ENCODE data around the gene IGSF9. TPM values are rescaled to one million over a fixed set of nuclear protein-coding genes. Genes with fewer than 3 reads are reported as not detected.

IGSF9 gene
- total and polyA plus RNA-seq, 3 experiments from 2014 or later = 0.04 to 0.11 TPM; not detected in 1

- ChIA-PET POLR2A (interaction anchor here (0.6 kb wide), 1 partner anchor 9 kb away, joined by 3 read pairs; no protein-coding TSS in a partner anchor), CTCF (interaction anchor here (1.2 to 2.1 kb wide), 2 partner anchors 9 to 83 kb away, joined by 3 to 11 read pairs; no protein-coding TSS in a partner anchor)
- no peaks in the 10 kb centered on the region for H3K27me3 ChIP-seq (ENCODE audit: insufficient read depth, low read length, poor library complexity, severe bottlenecking)
- DNase-seq = peak in 2 of 5 donors; percentile 11 to 68
- Mint-ChIP-seq H3K27ac (no peak overlapping the region), H3K36me3 (peaks cover 0 to 2% (median 0%) of the 10 kb centered on the region in 3 donors), H3K9me3 (no peaks in the 10 kb centered on the region), H3K27me3 (peaks cover 0 to 1% of the 10 kb centered on the region in 2 donors), H3K4me1 (peaks cover 0 to under 1% (median 0%) of the 10 kb centered on the region in 3 donors), H3K4me3 (no peak overlapping the region)
- H3K4me1 ChIP-seq (ENCODE audit: insufficient read depth, low read length) = peaks cover 6% of the 10 kb centered on the region
- H3K9me3 ChIP-seq (ENCODE audit: low read length) = no peaks in the 10 kb centered on the region
- H3K36me3 ChIP-seq (ENCODE audit: insufficient read depth, low read length) = no peaks in the 10 kb centered on the region
- no peak overlapping the region for H3K4me3 ChIP-seq (ENCODE audit: low read length)
- H3K27ac ChIP-seq (ENCODE audit: low read depth, low read length) = no peak overlapping the region
Observed at GRCh38 chr1:159881622-159882526, 63.5 kb downstream of the IGSF9 start.

- H3K36me3 Mint-ChIP-seq = peaks cover 0 to 2% (median 0%) of the 10 kb centered on the region in 3 donors
- H3K27me3 Mint-ChIP-seq = peaks cover 0 to 4% of the 10 kb centered on the region in 2 donors
- peaks cover 6% of the 10 kb centered on the region for H3K4me1 ChIP-seq (ENCODE audit: insufficient read depth, low read length)
- no peak overlapping the region for H3K27ac Mint-ChIP-seq
- H3K9me3 Mint-ChIP-seq = no peaks in the 10 kb centered on the region
- H3K4me3 ChIP-seq (ENCODE audit: low read length) = no peak overlapping the region
- DNase-seq = no peak
- H3K27ac ChIP-seq (ENCODE audit: low read depth, low read length) = no peak overlapping the region
- CTCF ChIA-PET = interaction anchor here (1.7 to 2.1 kb wide), 2 partner anchors 10 to 12 kb away, joined by 4 to 11 read pairs; no protein-coding TSS in a partner anchor
- H3K9me3 ChIP-seq (ENCODE audit: low read length) = no peaks in the 10 kb centered on the region
- H3K4me3 Mint-ChIP-seq = no peak overlapping the region
- H3K27me3 ChIP-seq (ENCODE audit: insufficient read depth, low read length, poor library complexity, severe bottlenecking) = no peaks in the 10 kb centered on the region
- H3K4me1 Mint-ChIP-seq = no peaks in the 10 kb centered on the region
- POLR2A ChIA-PET = no interaction called here
- H3K36me3 ChIP-seq (ENCODE audit: insufficient read depth, low read length) = no peaks in the 10 kb centered on the region
Observed at GRCh38 chr1:159880430-159880829, 65.0 kb downstream of the IGSF9 start.

- CTCF ChIA-PET = interaction anchor here (1.7 to 2.1 kb wide), 2 partner anchors 11 to 12 kb away, joined by 4 to 11 read pairs; no protein-coding TSS in a partner anchor
- Histone ChIP-seq H3K27ac (ENCODE audit: low read depth, low read length) (no peak overlapping the region), H3K27me3 (ENCODE audit: insufficient read depth, low read length, poor library complexity, severe bottlenecking) (no peaks in the 10 kb centered on the region), H3K36me3 (ENCODE audit: insufficient read depth, low read length) (no peaks in the 10 kb centered on the region), H3K9me3 (ENCODE audit: low read length) (no peaks in the 10 kb centered on the region), H3K4me1 (ENCODE audit: insufficient read depth, low read length) (peaks cover 6% of the 10 kb centered on the region), H3K4me3 (ENCODE audit: low read length) (no peak overlapping the region)
- no peaks in the 10 kb centered on the region for H3K4me1 Mint-ChIP-seq
- no peak overlapping the region for H3K4me3 Mint-ChIP-seq
- H3K9me3 Mint-ChIP-seq = no peaks in the 10 kb centered on the region
- peaks cover 0 to 4% (median 0%) of the 10 kb centered on the region in 3 donors for H3K36me3 Mint-ChIP-seq
- peaks cover 0 to 4% of the 10 kb centered on the region in 2 donors for H3K27me3 Mint-ChIP-seq
- POLR2A ChIA-PET = no interaction called here
- no peak overlapping the region for H3K27ac Mint-ChIP-seq
- no peak for DNase-seq
Observed at GRCh38 chr1:159879977-159880376, 65.4 kb downstream of the IGSF9 start.

GRCh38 chr1:159879136-159879535 is 66.3 kb downstream of the IGSF9 start:
- no peak overlapping the region for H3K4me3 ChIP-seq (ENCODE audit: low read length)
- no peak overlapping the region for H3K27ac ChIP-seq (ENCODE audit: low read depth, low read length)
- Mint-ChIP-seq H3K27me3 (peaks cover 0 to 7% of the 10 kb centered on the region in 2 donors), H3K4me3 (no peak overlapping the region), H3K36me3 (peaks cover 0 to 7% (median 0%) of the 10 kb centered on the region in 3 donors), H3K9me3 (peaks cover 0 to 1% (median 0%) of the 10 kb centered on the region in 5 donors), H3K4me1 (no peaks in the 10 kb centered on the region), H3K27ac (no peak overlapping the region)
- no peaks in the 10 kb centered on the region for H3K9me3 ChIP-seq (ENCODE audit: low read length)
- ChIA-PET POLR2A (no interaction called here), CTCF (interaction anchor here (1.5 to 2.0 kb wide), 3 partner anchors 10 to 13 kb away, joined by 4 to 6 read pairs (median 4); no protein-coding TSS in a partner anchor)
- no peaks in the 10 kb centered on the region for H3K27me3 ChIP-seq (ENCODE audit: insufficient read depth, low read length, poor library complexity, severe bottlenecking)
- peaks cover 6% of the 10 kb centered on the region for H3K4me1 ChIP-seq (ENCODE audit: insufficient read depth, low read length)
- no peaks in the 10 kb centered on the region for H3K36me3 ChIP-seq (ENCODE audit: insufficient read depth, low read length)
- no peak for DNase-seq

- H3K27ac Mint-ChIP-seq = no peak overlapping the region
- POLR2A ChIA-PET = no interaction called here
- no peaks in the 10 kb centered on the region for H3K9me3 ChIP-seq (ENCODE audit: low read length)
Observed at GRCh38 chr1:159877695-159878444, 67.5 kb downstream of the IGSF9 start.

More at GRCh38 chr1:159877695-159878444, 67.5 kb downstream of the IGSF9 start:
- H3K27me3 ChIP-seq (ENCODE audit: insufficient read depth, low read length, poor library complexity, severe bottlenecking) = no peaks in the 10 kb centered on the region
- CTCF ChIA-PET = interaction anchor here (1.5 to 2.0 kb wide), 2 partner anchors 11 to 13 kb away, joined by 4 to 6 read pairs; no protein-coding TSS in a partner anchor
- peaks cover 0 to 10% of the 10 kb centered on the region in 2 donors for H3K27me3 Mint-ChIP-seq
- H3K4me1 ChIP-seq (ENCODE audit: insufficient read depth, low read length) = peaks cover 6% of the 10 kb centered on the region
- no peak overlapping the region for H3K4me3 Mint-ChIP-seq
- no peak overlapping the region for H3K27ac ChIP-seq (ENCODE audit: low read depth, low read length)
- no peaks in the 10 kb centered on the region for H3K4me1 Mint-ChIP-seq
- no peaks in the 10 kb centered on the region for H3K36me3 ChIP-seq (ENCODE audit: insufficient read depth, low read length)
- H3K4me3 ChIP-seq (ENCODE audit: low read length) = no peak overlapping the region
- peaks cover 0 to 7% (median 0%) of the 10 kb centered on the region in 3 donors for H3K36me3 Mint-ChIP-seq
- DNase-seq = no peak
- H3K9me3 Mint-ChIP-seq = peaks cover 0 to 1% (median 0%) of the 10 kb centered on the region in 5 donors

Other genes starting within 250 kb of the IGSF9 start
- not detected for gene CRP, start 231.0 kb downstream of the IGSF9 start, total RNA-seq
- not detected for gene CRP, start 231.0 kb downstream of the IGSF9 start, polyA plus RNA-seq
- 10 to 100 TPM; 35.5 to 38.1 TPM for gene DUSP23, start 164.7 kb downstream of the IGSF9 start, total RNA-seq
- 65.8 TPM for gene DUSP23, start 164.7 kb downstream of the IGSF9 start, polyA plus RNA-seq
- 1 to 10 TPM; 1.5 to 1.8 TPM for gene FCRL6, start 143.3 kb downstream of the IGSF9 start, total RNA-seq
- 129 TPM for gene FCRL6, start 143.3 kb downstream of the IGSF9 start, polyA plus RNA-seq
- 1 to 10 TPM; 3.2 to 4.0 TPM for gene SLAMF8, start 118.7 kb downstream of the IGSF9 start, total RNA-seq
- 7.3 TPM for gene SLAMF8, start 118.7 kb downstream of the IGSF9 start, polyA plus RNA-seq
- gene VSIG8, start 83.0 kb downstream of the IGSF9 start, total RNA-seq = not detected
- not detected for gene VSIG8, start 83.0 kb downstream of the IGSF9 start, polyA plus RNA-seq
- 1 to 10 TPM in 1 of 2 experiments, under 1 TPM in 1; 0.75 to 1.2 TPM for gene CFAP45, start 45.4 kb downstream of the IGSF9 start, total RNA-seq
- 0.18 TPM for gene CFAP45, start 45.4 kb downstream of the IGSF9 start, polyA plus RNA-seq
- gene TAGLN2, start 20.1 kb downstream of the IGSF9 start, total RNA-seq = 100 to 1,000 TPM; 566 to 578 TPM
- gene TAGLN2, start 20.1 kb downstream of the IGSF9 start, polyA plus RNA-seq = 811 TPM
- not detected for gene SLAMF9, start 8.6 kb upstream of the IGSF9 start, total RNA-seq
- not detected for gene SLAMF9, start 8.6 kb upstream of the IGSF9 start, polyA plus RNA-seq
- gene PIGM, start 86.4 kb upstream of the IGSF9 start, total RNA-seq = 1 to 10 TPM; 6.5 to 6.9 TPM
- gene PIGM, start 86.4 kb upstream of the IGSF9 start, polyA plus RNA-seq = 3.2 TPM
- under 1 TPM in 1 of 2 experiments, not detected in 1; 0.13 TPM for gene KCNJ10, start 124.5 kb upstream of the IGSF9 start, total RNA-seq
- not detected for gene KCNJ10, start 124.5 kb upstream of the IGSF9 start, polyA plus RNA-seq
- gene KCNJ9, start 135.9 kb upstream of the IGSF9 start, total RNA-seq = under 1 TPM in 1 of 2 experiments, not detected in 1; 0.04 TPM
- gene KCNJ9, start 135.9 kb upstream of the IGSF9 start, polyA plus RNA-seq = not detected
- gene IGSF8, start 153.0 kb upstream of the IGSF9 start, total RNA-seq = 10 to 100 TPM; 39.5 to 42.7 TPM
- gene IGSF8, start 153.0 kb upstream of the IGSF9 start, polyA plus RNA-seq = 59.2 TPM
- not detected for gene ATP1A2, start 170.1 kb upstream of the IGSF9 start, total RNA-seq
- gene ATP1A2, start 170.1 kb upstream of the IGSF9 start, polyA plus RNA-seq = not detected
- not detected for gene ATP1A4, start 206.0 kb upstream of the IGSF9 start, total RNA-seq
- not detected for gene ATP1A4, start 206.0 kb upstream of the IGSF9 start, polyA plus RNA-seq
- gene CASQ1, start 245.0 kb upstream of the IGSF9 start, total RNA-seq = not detected
- not detected for gene CASQ1, start 245.0 kb upstream of the IGSF9 start, polyA plus RNA-seq

All from CD8-positive, alpha-beta memory T cell (primary cell).